SJCRH30 (cell line): Measurements from ENCODE around the gene ANKFY1. TPM values are rescaled to one million over a fixed set of nuclear protein-coding genes. Genes with fewer than 3 reads are reported as not detected.
A peak's percentile ranks its signal among the peaks of the same experiment; 100 is the strongest.
"Not testable (repeated sequence)": the region's sequence is repeated elsewhere in the genome, so short reads cannot be mapped to it uniquely, and the experiment has no call there.

Experiments used
- DNase-seq, 2 experiments: peaks; one replicate each; pipeline ENCODE4 v3.0.0-alpha.2; 2015 to 2020
- H3K27ac ChIP-seq: fragments of 250-450 bp; sonication (Bioruptor Pico); 2 replicates; pipeline ENCODE4 v1.5.1; 2020; ENCODE audit warnings: mild to moderate bottlenecking, moderate library complexity
- H3K27me3 ChIP-seq: fragments of 250-450 bp; sonication (Bioruptor Pico); 2 replicates; pipeline ENCODE4 v1.5.1; 2020; ENCODE audit warnings: mild to moderate bottlenecking, moderate library complexity
- H3K36me3 ChIP-seq: fragments of 250-450 bp; sonication (Bioruptor Pico); 2 replicates; pipeline ENCODE4 v1.5.1; 2020; ENCODE audit warnings: mild to moderate bottlenecking, moderate library complexity
- H3K4me1 ChIP-seq: fragments of 250-450 bp; sonication (Bioruptor Pico); 2 replicates; pipeline ENCODE4 v1.5.1; 2020; ENCODE audit warnings: mild to moderate bottlenecking, moderate library complexity
- H3K4me3 ChIP-seq: fragments of 250-450 bp; sonication (Bioruptor Pico); 2 replicates; pipeline ENCODE4 v1.5.1; 2020; ENCODE audit warnings: mild to moderate bottlenecking, moderate library complexity
- H3K9me3 ChIP-seq: fragments of 250-450 bp; sonication (Bioruptor Pico); replicated peaks from 2 replicates; pipeline ENCODE4 v1.5.1; 2020; ENCODE audit warnings: mild to moderate bottlenecking, moderate library complexity
- total RNA-seq: library from RNA; depleted of rRNA; stranded (reverse); fragments of >200 nt; shearing (Covaris generic); gene quantifications from 2 replicates; pipeline ENCODE4 v1.2.3, GENCODE V29; 2014

The ANKFY1 gene
- total RNA-seq, 1 experiment from 2014 or later: 18.0 TPM

DNA sequence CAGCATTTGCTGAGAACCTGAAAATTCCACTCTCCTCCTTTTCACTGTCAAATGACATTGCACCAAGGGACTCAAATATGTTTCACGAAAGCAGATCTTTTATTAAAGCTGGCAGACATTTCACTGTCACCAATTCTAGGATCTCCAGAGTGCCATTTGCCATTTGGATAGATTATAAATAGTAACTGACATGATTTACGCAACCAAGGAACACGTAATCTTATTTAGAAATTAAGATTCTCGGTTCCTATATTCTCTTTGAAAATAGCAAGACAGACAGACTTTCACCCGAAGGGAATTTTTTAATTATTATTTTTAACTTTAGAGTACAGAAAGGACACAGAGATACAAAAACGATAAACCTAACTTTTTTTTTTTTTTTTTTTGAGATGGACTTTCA lies 49.6 kb downstream of the ANKFY1 start:
- DNase-seq: no peak
- Histone ChIP-seq H3K36me3 (peaks cover 6% of the 10 kb centered on the region; the same call in 1 of the 2 replicates), H3K4me3 (no peak overlapping the region), H3K4me1 (no peaks in the 10 kb centered on the region), H3K9me3 (no peaks in the 10 kb centered on the region), H3K27ac (no peak overlapping the region), H3K27me3 (no peaks in the 10 kb centered on the region)

DNA sequence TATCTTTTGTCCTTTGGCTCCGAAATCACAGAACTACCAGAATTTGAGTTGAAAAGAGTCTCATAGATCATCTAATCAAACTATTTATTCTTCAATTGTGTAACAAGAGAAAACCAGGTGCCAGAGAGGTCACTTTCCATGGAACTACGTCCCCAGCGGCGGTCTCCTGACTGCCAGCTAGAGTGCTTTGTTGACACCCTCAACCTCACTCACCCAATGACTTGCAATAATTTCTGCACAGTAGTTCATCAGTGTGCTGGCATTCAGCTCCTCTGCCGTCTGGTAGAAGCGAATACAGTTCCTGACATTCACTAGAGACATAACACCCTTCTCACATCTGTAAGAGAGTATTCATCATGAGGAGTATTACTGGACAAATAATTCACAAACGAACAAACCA lies 54.2 kb downstream of the ANKFY1 start:
- H3K4me3 ChIP-seq: no peak overlapping the region
- H3K27me3 ChIP-seq: no peaks in the 10 kb centered on the region
- peaks cover 6% of the 10 kb centered on the region for H3K36me3 ChIP-seq
- DNase-seq: no peak
- H3K27ac ChIP-seq: no peak overlapping the region
- no peaks in the 10 kb centered on the region for H3K9me3 ChIP-seq
- no peaks in the 10 kb centered on the region for H3K4me1 ChIP-seq

DNA sequence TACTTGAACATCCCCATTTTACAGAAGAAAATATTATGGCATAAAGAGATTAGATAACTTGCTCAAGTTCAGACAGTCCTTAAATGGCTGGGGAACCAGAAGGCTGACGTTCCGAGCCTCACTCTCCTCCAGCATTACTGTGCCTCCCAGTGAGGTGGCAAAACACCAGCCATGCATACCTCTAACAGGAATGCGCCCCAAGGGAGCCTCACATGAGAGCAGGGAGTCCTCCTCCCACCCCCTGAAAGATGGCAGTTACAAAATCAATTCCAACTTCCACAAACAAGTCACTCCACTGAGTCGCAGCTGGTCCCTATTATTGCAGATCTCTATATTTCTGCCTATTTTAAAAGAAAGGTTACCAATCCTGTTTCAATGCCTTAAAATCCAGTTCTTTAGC lies 55.5 kb downstream of the ANKFY1 start:
- DNase-seq: no peak
- H3K9me3 ChIP-seq: no peaks in the 10 kb centered on the region
- H3K36me3 ChIP-seq: peaks cover 6% of the 10 kb centered on the region
- H3K4me1 ChIP-seq: no peaks in the 10 kb centered on the region
- H3K27me3 ChIP-seq: no peaks in the 10 kb centered on the region
- H3K4me3 ChIP-seq: no peak overlapping the region
- H3K27ac ChIP-seq: no peak overlapping the region

DNA sequence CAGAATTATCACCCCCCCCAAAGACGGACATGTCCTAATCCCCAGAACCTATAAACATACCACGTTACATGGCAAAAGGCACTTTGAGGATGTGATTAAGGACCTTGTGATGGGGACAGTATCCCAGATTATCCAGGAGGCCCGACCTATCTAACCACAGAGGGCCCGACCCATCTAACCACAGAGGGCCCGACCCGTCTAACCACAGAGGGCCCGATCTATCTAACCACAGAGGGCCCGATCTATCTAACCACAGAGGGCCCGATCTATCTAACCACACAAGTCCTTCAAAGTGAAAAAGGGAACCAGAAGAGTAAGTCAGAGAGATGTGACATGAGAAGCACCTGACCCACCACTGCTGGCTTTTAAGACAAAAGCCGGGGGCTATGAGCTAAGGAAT lies 56.8 kb downstream of the ANKFY1 start:
- no peak overlapping the region for H3K27ac ChIP-seq

DNA sequence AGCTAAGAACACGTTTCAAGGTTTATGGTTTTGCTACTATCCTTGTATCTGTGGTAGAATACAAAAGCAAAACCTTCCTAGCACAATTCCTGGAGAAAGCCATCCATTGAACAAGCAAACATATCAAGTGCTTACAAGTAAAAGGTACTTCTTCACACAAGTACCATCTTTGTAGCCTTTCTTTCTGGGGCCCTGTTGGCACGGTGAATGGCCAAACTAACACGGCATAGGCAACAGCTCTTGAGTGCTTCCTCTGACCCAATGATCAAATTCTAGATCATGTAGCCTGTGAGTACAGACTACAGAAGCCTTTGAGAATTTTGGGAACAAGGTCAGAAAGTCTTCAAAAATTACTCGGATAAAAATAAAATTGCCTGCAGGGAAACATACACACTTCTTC lies 57.9 kb downstream of the ANKFY1 start:
- Histone ChIP-seq H3K27ac (no peak overlapping the region), H3K27me3 (no peaks in the 10 kb centered on the region), H3K9me3 (no peaks in the 10 kb centered on the region), H3K4me3 (no peak overlapping the region), H3K4me1 (no peaks in the 10 kb centered on the region), H3K36me3 (peaks cover 6% of the 10 kb centered on the region)
- DNase-seq: no peak

More for the DNA sequence above, 56.8 kb downstream of the ANKFY1 start:
- no peak overlapping the region for H3K4me3 ChIP-seq
- peaks cover 6% of the 10 kb centered on the region for H3K36me3 ChIP-seq
- no peaks in the 10 kb centered on the region for H3K9me3 ChIP-seq
- H3K27me3 ChIP-seq: no peaks in the 10 kb centered on the region
- no peaks in the 10 kb centered on the region for H3K4me1 ChIP-seq
- no peak for DNase-seq

DNA sequence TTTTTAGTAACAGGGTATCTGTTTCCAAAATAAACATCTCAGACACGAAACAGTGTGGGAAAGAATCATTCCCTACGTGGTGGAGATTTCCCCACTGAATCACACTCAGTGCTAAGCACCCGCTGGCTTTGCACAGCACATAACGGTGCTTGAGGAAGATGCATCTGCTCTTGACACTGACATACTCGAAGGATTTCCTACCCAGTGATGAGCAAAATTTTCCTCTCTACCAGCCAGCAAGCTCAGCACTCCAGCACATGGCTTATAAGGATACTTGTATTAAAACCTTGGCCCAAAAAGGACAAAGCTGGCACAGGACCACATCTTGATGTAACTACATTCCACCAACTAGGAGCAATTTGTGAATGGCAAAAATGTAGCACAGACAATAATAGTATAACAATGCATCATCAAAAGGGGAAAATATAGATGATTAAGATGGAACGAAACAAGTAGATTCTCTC lies 59.0 kb downstream of the ANKFY1 start:
- peaks cover 6% of the 10 kb centered on the region for H3K36me3 ChIP-seq
- DNase-seq: no peak
- H3K27ac ChIP-seq: no peak overlapping the region

DNA sequence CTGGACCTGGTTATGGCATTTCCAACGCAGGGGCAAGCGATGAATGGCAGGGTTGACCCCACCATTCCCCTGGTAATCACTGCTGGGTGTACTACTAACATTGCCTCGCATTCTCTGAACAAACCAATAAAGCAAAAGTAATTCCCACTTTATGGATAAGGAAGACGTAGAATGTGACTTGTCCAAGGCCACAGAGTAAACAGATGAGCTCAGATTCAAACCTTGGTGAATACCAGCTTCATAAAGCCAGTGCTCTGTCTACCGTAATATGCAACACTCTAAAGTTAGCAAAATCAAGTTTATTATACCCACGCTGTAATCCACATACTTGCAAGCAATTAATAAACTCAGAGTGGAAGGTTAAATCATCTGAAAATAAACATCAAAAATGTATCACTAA lies 59.6 kb downstream of the ANKFY1 start:
- DNase-seq: no peak
- Histone ChIP-seq H3K27me3 (no peaks in the 10 kb centered on the region), H3K36me3 (peaks cover 3% of the 10 kb centered on the region), H3K27ac (no peak overlapping the region), H3K9me3 (no peaks in the 10 kb centered on the region), H3K4me1 (no peaks in the 10 kb centered on the region), H3K4me3 (no peak overlapping the region)

More for the DNA sequence above, 59.0 kb downstream of the ANKFY1 start:
- H3K9me3 ChIP-seq: no peaks in the 10 kb centered on the region
- no peak overlapping the region for H3K4me3 ChIP-seq
- H3K4me1 ChIP-seq: no peaks in the 10 kb centered on the region
- no peaks in the 10 kb centered on the region for H3K27me3 ChIP-seq

DNA sequence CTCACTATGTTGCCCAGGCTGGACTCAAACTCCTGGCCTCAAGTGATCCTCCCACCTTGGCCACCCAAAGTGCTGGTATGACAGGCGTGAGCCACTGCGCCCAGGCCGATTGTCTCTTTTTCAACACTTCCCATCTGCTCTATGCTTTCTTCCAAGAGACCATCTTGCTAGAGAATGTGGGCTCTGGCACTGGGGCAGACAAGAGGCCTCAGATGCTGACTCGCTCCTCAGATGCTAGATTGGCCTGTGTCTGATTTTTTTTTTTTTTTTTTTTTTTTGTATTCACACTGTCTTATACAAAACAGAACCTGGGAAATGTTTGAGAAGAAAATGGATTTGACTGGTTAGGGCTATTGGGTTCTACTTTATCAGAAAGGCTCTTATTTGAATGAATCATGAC lies 62.6 kb downstream of the ANKFY1 start:
- H3K4me3 ChIP-seq: no peak overlapping the region
- no peak for DNase-seq
- no peaks in the 10 kb centered on the region for H3K27me3 ChIP-seq
- H3K36me3 ChIP-seq: peaks cover 7% of the 10 kb centered on the region
- no peaks in the 10 kb centered on the region for H3K9me3 ChIP-seq
- H3K4me1 ChIP-seq: no peaks in the 10 kb centered on the region
- H3K27ac ChIP-seq: no peak overlapping the region

DNA sequence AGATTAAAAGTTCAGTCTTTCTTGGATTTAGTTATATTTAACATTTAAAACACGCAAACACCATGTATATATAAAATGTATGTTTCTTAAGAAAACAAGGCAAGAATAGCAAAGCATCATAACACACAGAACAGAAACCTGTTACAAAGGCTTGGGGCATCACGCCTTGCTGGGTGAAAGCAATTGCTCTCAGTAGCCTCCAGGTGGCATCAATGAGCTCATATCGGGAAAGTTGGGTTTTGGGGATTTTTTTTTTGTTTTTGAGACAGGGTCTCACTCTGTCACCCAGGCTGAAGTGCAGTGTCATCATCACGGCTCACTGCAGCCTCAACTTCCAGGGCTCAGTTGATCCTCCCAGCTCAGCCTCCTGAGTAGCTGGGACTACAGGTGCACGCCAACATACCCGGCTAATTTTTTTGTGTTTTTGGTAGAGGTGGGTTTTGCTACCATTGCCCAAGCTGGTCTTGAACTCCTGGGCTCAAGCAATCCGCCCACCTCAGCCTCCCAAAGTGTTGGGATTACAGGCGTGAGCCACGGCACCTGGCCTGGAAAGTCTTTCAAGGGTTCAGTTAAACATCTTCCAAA lies 63.9 kb downstream of the ANKFY1 start:
- DNase-seq: peak; percentile 11 to 62
- Histone ChIP-seq H3K27me3 (no peaks in the 10 kb centered on the region), H3K36me3 (peaks cover 5% of the 10 kb centered on the region; the same call in 1 of the 2 replicates), H3K4me1 (no peaks in the 10 kb centered on the region), H3K27ac (no peak overlapping the region), H3K9me3 (no peaks in the 10 kb centered on the region), H3K4me3 (no peak overlapping the region)

DNA sequence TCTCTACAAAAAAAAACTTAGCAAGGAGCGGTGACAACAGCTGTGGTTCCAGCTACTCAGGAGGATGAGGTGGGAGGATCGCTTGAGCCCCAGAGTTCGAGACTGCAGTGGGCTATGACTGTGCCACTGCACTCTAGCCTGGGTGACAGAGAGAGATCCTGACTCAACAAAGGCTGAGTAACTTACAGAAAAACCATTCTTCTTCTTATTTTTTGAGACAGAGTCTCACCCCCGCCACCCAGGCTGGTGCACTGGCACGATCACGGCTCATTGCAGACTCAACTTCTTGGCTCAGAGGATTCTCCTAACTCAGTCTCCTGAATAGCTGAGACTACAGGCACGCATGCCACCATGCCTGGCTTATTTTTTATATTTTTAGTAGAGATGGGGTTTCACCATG lies 64.8 kb downstream of the ANKFY1 start:
- 0 out of 2 replicates have a peak, but pooled peaks cover 11% of the 10 kb centered on the region for H3K36me3 ChIP-seq

DNA sequence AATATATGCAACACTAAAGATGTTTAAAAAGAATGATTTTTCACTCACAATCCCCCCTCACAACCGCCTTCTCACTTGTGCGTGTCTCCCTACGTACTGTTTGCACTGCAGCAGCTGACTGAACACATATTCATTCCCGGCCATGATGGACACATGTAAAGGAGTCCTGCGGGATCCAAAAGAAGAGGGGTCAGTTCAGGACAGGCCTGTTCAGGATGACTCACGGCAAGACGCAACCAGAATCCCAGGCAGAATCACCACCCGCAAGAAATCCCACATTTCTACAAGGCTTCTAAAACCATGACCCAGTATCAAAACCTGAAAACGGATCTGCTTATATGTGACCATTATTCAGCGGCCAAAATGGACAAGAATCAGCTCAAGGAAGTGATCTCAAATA lies 68.5 kb downstream of the ANKFY1 start:
- Histone ChIP-seq H3K27me3 (no peaks in the 10 kb centered on the region), H3K4me1 (no peaks in the 10 kb centered on the region), H3K36me3 (peaks cover 11% of the 10 kb centered on the region; the same call in 1 of the 2 replicates), H3K27ac (no peak overlapping the region), H3K9me3 (no peaks in the 10 kb centered on the region), H3K4me3 (no peak overlapping the region)
- DNase-seq: no peak

More for the DNA sequence above, 64.8 kb downstream of the ANKFY1 start:
- Histone ChIP-seq H3K27ac (no peak overlapping the region), H3K4me1 (no peaks in the 10 kb centered on the region), H3K27me3 (no peaks in the 10 kb centered on the region), H3K4me3 (no peak overlapping the region), H3K9me3 (no peaks in the 10 kb centered on the region)
- no peak for DNase-seq

DNA sequence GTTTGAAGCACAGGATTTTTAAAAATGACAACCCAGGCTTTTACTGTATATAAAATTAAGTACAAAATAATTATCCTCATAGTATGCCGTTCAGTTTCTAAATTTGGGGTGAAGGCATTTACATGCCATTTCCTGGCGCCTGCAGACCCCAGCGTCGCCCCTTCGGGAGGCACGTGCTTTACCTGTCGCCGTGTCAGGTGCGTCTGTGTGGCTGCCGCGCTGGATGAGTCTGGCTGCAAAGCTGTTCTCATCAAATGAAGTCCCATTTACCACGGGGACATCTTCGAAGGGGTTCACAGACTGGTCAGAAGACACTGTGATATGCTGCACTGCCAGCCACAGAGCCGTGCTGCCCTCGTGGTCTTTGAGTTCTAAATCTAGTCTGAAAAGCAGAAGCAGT lies 69.0 kb downstream of the ANKFY1 start:
- Histone ChIP-seq H3K9me3 (no peaks in the 10 kb centered on the region), H3K27ac (no peak overlapping the region), H3K36me3 (peaks cover 11% of the 10 kb centered on the region; the same call in 1 of the 2 replicates), H3K27me3 (no peaks in the 10 kb centered on the region), H3K4me3 (no peak overlapping the region), H3K4me1 (no peaks in the 10 kb centered on the region)
- DNase-seq: no peak

DNA sequence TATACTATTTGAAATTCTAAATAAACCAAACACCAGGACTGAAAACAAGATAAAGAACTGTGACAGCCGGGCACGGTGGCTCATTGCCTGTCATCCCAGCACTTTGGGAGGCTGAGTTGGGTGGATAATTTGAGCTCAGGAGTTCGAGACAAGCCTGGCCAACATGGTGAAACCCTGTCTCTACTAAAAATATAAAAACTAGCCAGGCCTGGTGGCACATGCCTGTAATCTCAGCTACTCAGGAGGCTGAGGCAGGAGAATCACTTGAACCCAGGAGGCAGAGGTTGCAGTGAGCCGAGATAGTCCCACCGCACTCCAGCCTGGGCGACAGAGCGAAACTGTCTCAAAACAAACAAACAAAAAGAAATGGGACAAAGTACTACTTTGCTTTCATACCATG lies 73.0 kb downstream of the ANKFY1 start:
- not testable (repeated sequence) for H3K4me3 ChIP-seq, H3K27me3 ChIP-seq, H3K4me1 ChIP-seq, H3K9me3 ChIP-seq, H3K27ac ChIP-seq, DNase-seq, H3K36me3 ChIP-seq

DNA sequence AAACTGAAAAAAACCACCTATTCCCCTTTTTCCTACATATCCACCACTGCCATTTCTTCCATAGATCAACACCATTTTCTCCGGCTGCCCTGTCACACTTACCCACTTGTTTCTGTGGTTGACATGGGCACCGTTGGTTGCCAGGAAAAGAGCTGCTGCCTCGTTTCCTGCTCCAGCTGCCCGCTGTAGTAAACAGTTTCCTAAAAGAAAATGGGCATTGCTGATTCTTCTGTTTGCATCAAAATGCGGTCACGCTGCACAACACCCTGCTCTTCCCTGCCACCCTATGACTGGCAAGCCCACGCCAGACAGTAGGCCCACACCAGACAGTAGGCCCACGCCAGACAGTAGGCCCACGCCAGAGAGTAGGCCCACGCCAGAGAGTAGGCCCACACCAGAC lies 74.5 kb downstream of the ANKFY1 start:
- no peaks in the 10 kb centered on the region for H3K27me3 ChIP-seq
- H3K9me3 ChIP-seq: no peaks in the 10 kb centered on the region
- H3K4me3 ChIP-seq: no peak overlapping the region
- DNase-seq: no peak
- H3K4me1 ChIP-seq: no peaks in the 10 kb centered on the region
- H3K36me3 ChIP-seq: no peaks in the 10 kb centered on the region; the same call in 1 of the 2 replicates
- H3K27ac ChIP-seq: no peak overlapping the region

DNA sequence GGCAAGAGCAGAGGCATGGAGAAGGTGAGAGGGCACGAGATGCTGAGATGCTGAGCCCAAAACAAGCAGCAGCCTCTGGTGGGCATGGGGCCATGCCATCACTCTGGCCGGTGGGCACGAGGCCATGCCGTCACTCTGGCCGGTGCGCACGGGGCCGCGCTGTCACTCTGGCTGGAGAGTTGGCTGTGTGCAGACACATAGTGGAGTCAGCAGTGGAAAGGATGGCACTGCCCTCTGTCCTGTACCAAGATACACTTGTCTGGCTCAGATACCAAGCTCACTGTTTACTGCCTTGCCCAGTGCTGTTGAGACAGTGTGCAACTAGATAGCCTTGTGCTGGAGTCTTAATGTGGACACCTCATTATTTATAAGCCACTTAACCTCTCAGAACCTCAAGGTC lies 75.7 kb downstream of the ANKFY1 start:
- no peak overlapping the region for H3K4me3 ChIP-seq
- no peaks in the 10 kb centered on the region for H3K9me3 ChIP-seq
- no peaks in the 10 kb centered on the region for H3K4me1 ChIP-seq
- DNase-seq: no peak
- H3K36me3 ChIP-seq: no peaks in the 10 kb centered on the region; the same call in 1 of the 2 replicates
- H3K27me3 ChIP-seq: no peaks in the 10 kb centered on the region
- no peak overlapping the region for H3K27ac ChIP-seq

DNA sequence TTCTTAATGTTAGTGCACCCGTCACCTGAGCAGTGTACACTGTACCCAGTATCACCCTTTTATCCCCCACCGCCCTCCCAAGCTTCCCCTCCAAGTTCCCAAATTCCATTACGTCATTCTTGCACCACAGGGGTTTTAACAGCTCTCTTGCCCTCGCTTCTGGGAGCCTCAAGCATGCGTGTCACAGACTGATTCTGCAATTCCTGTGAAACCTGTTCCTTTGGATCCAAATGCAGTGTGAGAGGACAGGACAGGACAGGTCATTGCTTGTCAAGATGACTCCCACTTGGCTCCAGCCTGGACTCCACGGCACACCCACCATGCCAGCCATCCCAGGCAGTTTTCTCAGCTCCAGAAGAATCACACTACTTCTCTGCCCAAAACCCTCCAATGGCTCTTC lies 76.7 kb downstream of the ANKFY1 start:
- no peak overlapping the region for H3K4me3 ChIP-seq
- no peak for DNase-seq
- H3K9me3 ChIP-seq: no peaks in the 10 kb centered on the region
- no peaks in the 10 kb centered on the region for H3K27me3 ChIP-seq
- H3K27ac ChIP-seq: no peak overlapping the region
- no peaks in the 10 kb centered on the region for H3K36me3 ChIP-seq
- H3K4me1 ChIP-seq: no peaks in the 10 kb centered on the region
